HepG2 (cell line): ENCODE measurements around the gene SLC9A8. TPM values are rescaled to one million over a fixed set of nuclear protein-coding genes. Genes with fewer than 3 reads are reported as not detected.

Experiments
- CSRNP1 ChIP-seq: sonication (generic); formaldehyde crosslinking; IDR thresholded peaks from 2 replicates; pipeline ENCODE4 v1.8.1; 2023; ENCODE audit warnings: mild to moderate bottlenecking, missing genetic modification reagents
- DDIT3 ChIP-seq: sonication (generic); formaldehyde crosslinking; IDR thresholded peaks from 2 replicates; pipeline ENCODE4 v1.4.0; 2020; ENCODE audit warnings: mild to moderate bottlenecking, missing genetic modification reagents
- GPN1 ChIP-seq: sonication (generic); formaldehyde crosslinking; IDR thresholded peaks from 2 replicates; pipeline ENCODE4 v1.5.1; 2020; ENCODE audit warnings: missing genetic modification reagents, borderline replicate concordance
- HDAC6 ChIP-seq: fragments of 200-600 bp; sonication (generic); IDR thresholded peaks from 2 replicates; pipeline ENCODE4 v1.7.0; 2017; ENCODE audit warnings: mild to moderate bottlenecking, antibody characterized with exemption, low read length, low read depth
- HINFP ChIP-seq: sonication (generic); formaldehyde crosslinking; IDR thresholded peaks from 2 replicates; pipeline ENCODE4 v1.4.0; 2020; ENCODE audit warnings: low read depth, mild to moderate bottlenecking, missing genetic modification reagents
- HNF1B ChIP-seq: sonication (generic); formaldehyde crosslinking; IDR thresholded peaks from 2 replicates; pipeline ENCODE4 v1.5.1; 2020; ENCODE audit warnings: mild to moderate bottlenecking, moderate library complexity, missing genetic modification reagents
- MAX ChIP-seq: IDR thresholded peaks from 2 replicates; pipeline ENCODE4 v1.6.1; 2012; ENCODE audit warnings: inconsistent platforms
- MLX ChIP-seq: IDR thresholded peaks from 2 replicates; pipeline ENCODE4 v1.6.1; 2016
- PAXIP1 ChIP-seq: sonication (generic); formaldehyde crosslinking; conservative IDR thresholded peaks from 2 replicates; pipeline ENCODE4 v1.4.0; 2020; ENCODE audit warnings: mild to moderate bottlenecking, missing genetic modification reagents, moderate library complexity
- PCBP1 ChIP-seq: fragments of 200-400 bp; formaldehyde crosslinking; IDR thresholded peaks from 2 replicates; pipeline ENCODE4 v1.6.1; 2017; ENCODE audit warnings: mild to moderate bottlenecking, low read depth, low read length, borderline replicate concordance
- SMAD1 ChIP-seq: sonication (generic); formaldehyde crosslinking; IDR thresholded peaks from 2 replicates; pipeline ENCODE4 v1.4.0; 2020; ENCODE audit warnings: missing genetic modification reagents, low read depth, mild to moderate bottlenecking, borderline replicate concordance
- SSRP1 ChIP-seq: IDR thresholded peaks from 2 replicates; pipeline ENCODE4 v1.6.1; 2016; ENCODE audit warnings: control low read depth
- TGIF2 ChIP-seq: IDR thresholded peaks from 2 replicates; pipeline ENCODE4 v1.6.1; 2016; ENCODE audit warnings: control low read depth, missing compliant biosample characterization
- ZBTB7B ChIP-seq: sonication (generic); formaldehyde crosslinking; IDR thresholded peaks from 2 replicates; pipeline ENCODE4 v1.4.0; 2020; ENCODE audit warnings: missing genetic modification reagents
- ZEB1 ChIP-seq: IDR thresholded peaks from 2 replicates; pipeline ENCODE4 v1.6.1; 2012; ENCODE audit warnings: mild to moderate bottlenecking, low read depth, inconsistent platforms; ENCODE audit not compliant: insufficient replicate concordance
- ZNF101 ChIP-seq: sonication (generic); formaldehyde crosslinking; IDR thresholded peaks from 2 replicates; pipeline ENCODE4 v1.4.0; 2020; ENCODE audit warnings: mild to moderate bottlenecking, low read depth, missing genetic modification reagents, borderline replicate concordance
- ZNF225 ChIP-seq: sonication (generic); formaldehyde crosslinking; IDR thresholded peaks from 2 replicates; pipeline ENCODE4 v1.4.0; 2020; ENCODE audit warnings: mild to moderate bottlenecking, missing genetic modification reagents
- ZNF451 ChIP-seq: sonication (generic); formaldehyde crosslinking; IDR thresholded peaks from 2 replicates; pipeline ENCODE4 v1.5.0; 2020; ENCODE audit warnings: mild to moderate bottlenecking, missing genetic modification reagents
- polyA plus RNA-seq, 8 experiments: library from polyadenylated mRNA; depleted of rRNA in 3 of 8; stranded (reverse) in 7 of 8; unstranded in 1 of 8; fragments of >200 nt; fragmentation: Illumina TruSeq in 4 of 8; extraction: Trizol in 4 of 8; gene quantifications; 2 replicates each; pipeline versions ENCODE4 v1.2.1 to v1.2.3, GENCODE V29; 2011 to 2016; ENCODE audit warnings: low read depth in 4 of 8, missing spikeins in 1 of 8, mixed read lengths in 1 of 8; ENCODE audit not compliant: insufficient read depth in 1 of 8
- total RNA-seq, 5 experiments: library from RNA; depleted of rRNA; stranded (reverse); fragments of >200 nt; fragmentation: Illumina TruSeq; extraction: Trizol; gene quantifications; 2 replicates each; pipeline ENCODE4 v1.2.3, GENCODE V29; 2016; ENCODE audit warnings: low read depth in 1 of 5

SLC9A8 gene
- total and polyA plus RNA-seq, 2 of the 13 experiments (the other 11 are each of a cell fraction or from before 2014, with no cell fraction given) = 4.1 to 7.4 TPM

GRCh38 chr20:49938173-49939163 is 125.8 kb downstream of the SLC9A8 start (continued):
- TF ChIP-seq CSRNP1 (no peak), DDIT3 (no peak), ZBTB7B (CRISPR knock-in tag) (no peak), MLX (CRISPR knock-in tag) (no peak), SMAD1 (CRISPR knock-in tag) (0 out of 2 replicates have a peak, but pooled peaks have one; percentile 37), PCBP1 (no peak), ZEB1 (no peak), TGIF2 (CRISPR knock-in tag) (peak; percentile 44; the same call in 1 of the 2 replicates), MAX (peak; percentile 51; the same call in 1 of the 2 replicates), HDAC6 (no peak), PAXIP1 (CRISPR knock-in tag) (0 out of 2 replicates have a peak, but pooled peaks have one; percentile 1), ZNF225 (CRISPR knock-in tag) (no peak), GPN1 (no peak), SSRP1 (0 out of 2 replicates have a peak, but pooled peaks have one; percentile 42), HNF1B (0 out of 2 replicates have a peak, but pooled peaks have one; percentile 19), ZNF101 (CRISPR knock-in tag) (no peak), ZNF451 (no peak), HINFP (no peak)
